ENCODE results near the gene MOB3C.
A peak's percentile ranks its signal among the peaks of the same experiment; 100 is the strongest.

Gene MOB3C

DNA sequence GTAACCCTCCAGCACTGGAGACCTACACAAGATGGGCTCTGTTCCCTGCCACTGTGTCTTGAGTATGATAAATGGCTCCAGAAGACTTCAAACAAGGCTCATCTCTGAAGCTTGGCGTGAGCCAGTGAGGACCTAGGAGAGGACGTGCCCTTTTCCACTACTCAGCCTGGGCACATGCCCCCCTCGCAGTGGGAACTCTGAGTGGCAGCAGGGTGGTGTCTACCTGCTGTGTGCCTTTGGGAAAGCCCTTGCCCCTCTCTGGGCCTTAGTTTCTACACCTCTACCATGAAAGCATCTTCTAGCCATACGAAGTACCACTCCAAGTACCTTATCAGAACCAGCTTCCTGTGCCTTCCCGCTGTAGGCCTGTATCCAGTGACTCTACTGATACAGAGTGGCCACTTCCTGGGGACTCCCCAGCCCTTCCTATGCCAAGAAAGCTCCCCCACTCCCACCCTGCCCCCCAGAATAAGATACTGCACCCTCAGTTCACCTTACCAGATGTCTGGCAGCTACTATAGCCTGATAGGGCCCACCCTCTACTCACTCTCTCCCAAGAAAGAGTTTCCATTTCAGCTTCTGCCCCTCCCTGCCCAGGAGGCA lies 3.1 kb upstream of the MOB3C start:
- no peak for DNase-seq (ENCODE audit: low spot score)
- Histone ChIP-seq H3K27ac (no peak overlapping the region), H3K4me3 (no peak overlapping the region)
- TF ChIP-seq, protein P1, sequence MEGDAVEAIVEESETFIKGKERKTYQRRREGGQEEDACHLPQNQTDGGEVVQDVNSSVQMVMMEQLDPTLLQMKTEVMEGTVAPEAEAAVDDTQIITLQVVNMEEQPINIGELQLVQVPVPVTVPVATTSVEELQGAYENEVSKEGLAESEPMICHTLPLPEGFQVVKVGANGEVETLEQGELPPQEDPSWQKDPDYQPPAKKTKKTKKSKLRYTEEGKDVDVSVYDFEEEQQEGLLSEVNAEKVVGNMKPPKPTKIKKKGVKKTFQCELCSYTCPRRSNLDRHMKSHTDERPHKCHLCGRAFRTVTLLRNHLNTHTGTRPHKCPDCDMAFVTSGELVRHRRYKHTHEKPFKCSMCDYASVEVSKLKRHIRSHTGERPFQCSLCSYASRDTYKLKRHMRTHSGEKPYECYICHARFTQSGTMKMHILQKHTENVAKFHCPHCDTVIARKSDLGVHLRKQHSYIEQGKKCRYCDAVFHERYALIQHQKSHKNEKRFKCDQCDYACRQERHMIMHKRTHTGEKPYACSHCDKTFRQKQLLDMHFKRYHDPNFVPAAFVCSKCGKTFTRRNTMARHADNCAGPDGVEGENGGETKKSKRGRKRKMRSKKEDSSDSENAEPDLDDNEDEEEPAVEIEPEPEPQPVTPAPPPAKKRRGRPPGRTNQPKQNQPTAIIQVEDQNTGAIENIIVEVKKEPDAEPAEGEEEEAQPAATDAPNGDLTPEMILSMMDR (IDR thresholded peaks at IDR 0.05), result no peak

DNA sequence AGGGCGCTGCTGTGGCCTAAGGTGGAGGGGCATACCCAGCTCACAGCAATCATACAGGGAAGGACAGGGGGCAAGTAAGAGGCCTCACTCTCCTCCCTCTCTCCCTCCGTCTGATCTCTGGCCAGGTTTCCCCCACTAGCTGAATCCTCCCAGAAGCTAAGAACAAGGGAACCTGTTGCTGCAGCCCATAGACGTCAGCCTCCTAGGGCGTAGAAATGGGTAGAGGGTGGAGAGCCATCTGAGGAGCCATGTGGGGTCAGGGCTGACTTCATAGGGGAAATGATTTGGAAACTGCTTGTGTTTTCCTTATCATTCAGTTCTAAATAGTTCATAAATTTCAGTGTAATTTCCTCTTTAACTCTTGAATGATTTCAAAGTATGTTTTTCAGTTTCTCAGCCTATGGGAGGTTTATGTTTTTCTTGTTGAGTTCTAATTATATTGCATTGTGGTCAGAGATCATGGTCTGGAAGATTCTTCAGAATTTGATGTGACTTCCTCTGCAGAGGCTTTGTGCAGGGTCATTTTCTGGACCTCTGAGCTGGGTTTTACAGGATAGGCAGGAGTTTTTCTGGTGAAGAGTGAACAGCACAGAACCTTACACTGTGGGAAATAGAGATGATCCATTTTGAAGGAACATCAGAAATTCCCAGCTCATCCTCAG lies 2.3 kb upstream of the MOB3C start:
- Histone ChIP-seq H3K27ac (no peak overlapping the region), H3K4me3 (no peak overlapping the region)
- no peak for DNase-seq (ENCODE audit: low spot score)
- TF ChIP-seq, protein P1 (IDR thresholded peaks at IDR 0.05), result no peak

DNA sequence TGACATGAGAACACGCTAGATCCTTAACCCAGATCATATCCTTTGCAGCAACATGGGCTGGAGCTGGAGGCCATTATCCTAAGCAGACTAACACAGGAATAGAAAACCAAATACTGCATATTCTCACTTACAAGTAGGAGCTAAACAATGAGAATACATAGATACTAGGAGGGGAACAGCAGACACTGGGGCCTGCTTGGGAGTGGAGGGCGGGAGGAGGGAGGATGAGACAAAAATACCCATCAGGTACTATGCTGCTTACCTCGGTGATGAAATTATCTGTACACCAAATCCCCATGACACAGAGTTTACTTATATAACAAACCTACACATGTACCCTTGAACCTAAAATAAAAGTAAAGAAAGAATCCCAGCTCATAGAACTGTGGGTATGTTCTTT lies 1.2 kb upstream of the MOB3C start:
- Histone ChIP-seq H3K27ac (no peak overlapping the region), H3K4me3 (no peak overlapping the region)
- no peak for DNase-seq (ENCODE audit: low spot score)
- TF ChIP-seq, protein P1 (IDR thresholded peaks at IDR 0.05), result no peak

DNA sequence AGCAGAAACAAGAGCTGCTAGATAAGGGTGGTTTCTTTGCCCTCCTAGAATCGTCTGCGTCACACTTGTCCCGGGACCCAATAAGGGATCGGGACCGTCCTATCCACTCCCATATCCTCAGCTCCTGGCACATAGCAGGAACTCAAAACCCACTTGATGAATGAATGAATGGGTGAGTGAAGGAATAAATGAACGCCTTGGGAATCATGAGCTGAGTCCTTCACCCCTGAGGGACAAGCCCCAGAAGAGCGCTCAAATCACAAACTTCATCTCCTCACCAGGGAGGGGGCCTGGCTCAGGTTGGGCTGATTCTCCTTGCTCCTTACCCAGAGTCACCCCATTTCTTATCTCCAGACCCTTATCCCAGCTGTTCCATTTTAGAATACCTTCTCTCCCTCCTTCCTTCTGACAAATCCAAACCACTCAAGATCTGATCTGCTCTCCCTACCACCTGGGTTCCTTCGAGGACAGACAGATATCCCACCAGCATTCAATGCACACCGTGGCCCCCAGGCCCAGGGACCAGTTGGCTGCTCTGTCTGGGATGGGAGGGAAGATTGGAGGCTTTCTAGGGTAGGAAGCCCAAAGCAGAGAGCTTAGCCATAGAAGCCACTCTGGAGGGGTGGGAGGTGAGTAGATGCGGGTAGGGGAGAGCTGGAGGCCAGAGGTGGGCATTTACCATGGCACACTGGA lies 643 bp upstream of the MOB3C start:
- H3K27ac ChIP-seq, result peak overlapping the region; percentile 94 to 96
- no peak for DNase-seq (ENCODE audit: low spot score)
- TF ChIP-seq, protein P1 (IDR thresholded peaks at IDR 0.05), result no peak

DNA sequence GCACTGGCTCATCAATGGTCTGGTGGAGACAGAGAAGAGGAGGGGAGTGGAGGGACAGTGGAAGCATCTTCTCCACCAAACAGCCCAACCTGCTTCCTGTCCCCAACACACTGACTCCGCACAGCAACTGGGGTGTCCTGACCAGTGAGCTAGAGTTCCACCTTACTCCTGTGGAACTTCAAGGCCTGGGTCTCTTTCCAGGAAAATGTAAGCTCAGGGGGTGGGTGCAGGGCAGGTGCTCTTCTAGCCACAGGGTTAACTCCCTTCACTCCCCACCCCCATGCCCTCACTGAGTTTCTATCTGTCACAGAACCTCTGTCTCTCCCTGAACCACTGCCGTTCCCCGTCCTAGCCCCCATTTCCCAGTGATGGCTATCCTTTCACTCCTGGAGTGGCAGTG lies 876 bp downstream of the MOB3C start:
- peak overlapping the region; percentile 94 to 96 for H3K27ac ChIP-seq
- peak overlapping the region; percentile 80 for H3K4me3 ChIP-seq
- TF ChIP-seq, protein P1 (IDR thresholded peaks at IDR 0.05), result no peak
- peak; percentile 70 for DNase-seq (ENCODE audit: low spot score)

More for the DNA sequence above, 643 bp upstream of the MOB3C start:
- peak overlapping the region; percentile 80 for H3K4me3 ChIP-seq

DNA sequence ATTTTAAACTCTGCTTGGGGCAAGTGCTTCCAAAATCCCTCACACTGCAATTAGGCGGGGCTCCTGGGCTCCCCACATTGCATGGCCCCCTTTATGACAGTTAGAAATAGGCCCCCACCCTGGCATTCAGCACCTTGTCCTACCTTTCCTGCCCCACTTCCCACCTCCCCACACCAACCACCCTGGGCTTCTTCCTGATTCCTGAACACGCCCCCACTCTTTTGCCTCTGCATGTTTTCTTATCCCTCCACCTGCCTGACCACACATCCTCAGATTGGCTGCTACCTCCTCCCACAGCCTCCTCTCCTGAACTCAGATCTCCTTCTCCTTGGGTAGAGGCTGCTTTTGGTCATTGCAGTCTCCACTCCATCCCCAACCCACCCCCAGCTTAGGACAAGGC lies 1.5 kb downstream of the MOB3C start:
- H3K4me3 ChIP-seq, result peak overlapping the region; percentile 80
- H3K27ac ChIP-seq, result peak overlapping the region; percentile 94 to 96

More for the DNA sequence above, 1.5 kb downstream of the MOB3C start:
- DNase-seq (ENCODE audit: low spot score), result peak; percentile 53
- TF ChIP-seq, protein P1 (IDR thresholded peaks at IDR 0.05), result no peak
